ENCODE results near the gene NQO1.

- TF ChIP-seq ZBTB1 (tag by site-specific recombination; IDR thresholded peaks at IDR 0.05): no peak
- no peak for TF ChIP-seq ZNF670 (tag by site-specific recombination; IDR thresholded peaks at IDR 0.05; ENCODE audit: low read depth)
- TF ChIP-seq CTCF (tag by site-specific recombination; IDR thresholded peaks at IDR 0.05): no peak
- TF ChIP-seq RBAK (tag by site-specific recombination; IDR thresholded peaks at IDR 0.05): no peak
- no peak for TF ChIP-seq ZNF274 (IDR thresholded peaks at IDR 0.05; ENCODE audit: low read length)
- no peak for TF ChIP-seq ZNF274 (tag by site-specific recombination; IDR thresholded peaks at IDR 0.05; ENCODE audit: borderline replicate concordance)
- no peak for TF ChIP-seq ZBTB48 (tag by site-specific recombination; IDR thresholded peaks at IDR 0.05)
- TF ChIP-seq ZNF302 (tag by site-specific recombination; IDR thresholded peaks at IDR 0.05; ENCODE audit: low read depth): no peak
- no peak for TF ChIP-seq ZNF248 (tag by site-specific recombination; IDR thresholded peaks at IDR 0.05)
- no peak for TF ChIP-seq KLF16 (tag by site-specific recombination; IDR thresholded peaks at IDR 0.05)
- no peak for TF ChIP-seq ZNF707 (tag by site-specific recombination; IDR thresholded peaks at IDR 0.05)
- TF ChIP-seq REST (tag by site-specific recombination; IDR thresholded peaks at IDR 0.05): no peak
- no peak for TF ChIP-seq SETDB1 (IDR thresholded peaks at IDR 0.05; ENCODE audit: insufficient read length, low read length)
Observed at GRCh38 chr16:69721441-69721957, 4.9 kb downstream of the NQO1 start.

Measured in HEK293 (cell line).